K562 (cell line): Measurements from ENCODE around the gene MLLT1. TPM values are rescaled to one million over a fixed set of nuclear protein-coding genes. Genes with fewer than 3 reads are reported as not detected.

Experiments used
- ATAC-seq: fragments of 200-7000 bp; cut with Tn5 transposase; 3 replicates; pipeline ENCODE4 v1.9.1; 2020; ENCODE audit warnings: moderate library complexity
- BruUV-seq: library from RNA; stranded (reverse); fragments of 400-500 nt; replicated peaks from 2 replicates; lab custom pipeline; 2021; lab: Mats Ljungman, UMichigan
- CTCF ChIA-PET: fragments of 300-600 bp; formaldehyde crosslinking; extraction: SDS; loops from one replicate; lab custom pipeline; 2021; ENCODE audit warnings: low intra/inter-chr PET ratio; lab: Yijun Ruan, JAX
- POLR2A ChIA-PET: fragments of 300-600, 350-650 bp; sonication (Branson Sonifier 250); formaldehyde crosslinking; extraction: SDS; loops from one replicate; lab custom pipeline; 2021; ENCODE audit warnings: antibody characterized with exemption, inconsistent platforms; lab: Yijun Ruan, JAX
- DNase-seq, 4 experiments: peaks; one replicate each; pipeline versions ENCODE4 v3.0.0 to v3.0.0-alpha.2; 2011 to 2018; ENCODE audit warnings: low spot score in 3 of 4, mixed read lengths in 3 of 4; ENCODE audit errors: extremely low read depth in 1 of 4
- FAIRE-seq: peaks from 2 replicates; lab custom pipeline; 2011; peaks lifted over from hg19 to GRCh38; lab: Jason Lieb, UNC
- H2AFZ ChIP-seq: 2 replicates; pipeline ENCODE4 v1.6.0; 2011; ENCODE audit warnings: low read depth, low read length, control low read depth, inconsistent platforms
- H3K27ac ChIP-seq: fragments of 200-600 bp; 3 replicates; pipeline ENCODE4 v1.8.0; 2011; ENCODE audit warnings: low read depth, mild to moderate bottlenecking, control low read depth, inconsistent platforms, low read length, moderate library complexity, mixed read lengths; ENCODE audit errors: extremely low read depth
- H3K27me3 ChIP-seq, 2 experiments: fragments of 300-600 bp in 1 of 2; 2 replicates in 1 of 2; 3 replicates in 1 of 2; pipeline versions ENCODE4 v1.6.0 to v1.8.0; 2011; ENCODE audit warnings: inconsistent platforms in 2 of 2, low read length in 2 of 2, mild to moderate bottlenecking in 1 of 2, mixed read lengths in 1 of 2, moderate library complexity in 1 of 2; ENCODE audit not compliant: control insufficient read depth in 2 of 2, insufficient read depth in 2 of 2
- H3K36me3 ChIP-seq: fragments of 300-600 bp; 3 replicates; pipeline ENCODE4 v1.8.0; 2011; ENCODE audit warnings: mild to moderate bottlenecking, low read length, inconsistent platforms; ENCODE audit not compliant: control insufficient read depth, insufficient read depth
- H3K4me1 ChIP-seq, 2 experiments: fragments of 200-600 bp in 1 of 2; replicated peaks in 1 of 2; 2 replicates in 1 of 2; 3 replicates in 1 of 2; pipeline versions ENCODE4 v1.5.1 to v1.8.0; 2011; ENCODE audit warnings: inconsistent platforms in 2 of 2, low read length in 2 of 2, mild to moderate bottlenecking in 1 of 2, mixed read lengths in 1 of 2, moderate library complexity in 1 of 2; ENCODE audit not compliant: control insufficient read depth in 2 of 2, insufficient read depth in 2 of 2
- H3K4me2 ChIP-seq: 2 replicates; pipeline ENCODE4 v1.6.1; 2011; ENCODE audit warnings: low read length, control low read depth, inconsistent platforms, mixed read lengths; ENCODE audit not compliant: insufficient read depth
- H3K4me3 ChIP-seq: fragments of 200-600 bp; sonication (generic), shearing (Covaris generic); 2 replicates; pipeline ENCODE4 v1.5.1; 2016; ENCODE audit warnings: control low read depth, inconsistent platforms
- H3K79me2 ChIP-seq: fragments of 200-600 bp; 3 replicates; pipeline ENCODE4 v1.8.0; 2011; ENCODE audit warnings: low read length, inconsistent platforms; ENCODE audit not compliant: control insufficient read depth, insufficient read depth
- H3K9ac ChIP-seq, 2 experiments: 2 replicates each; pipeline versions ENCODE4 v1.6.0 to v1.6.1; 2011; ENCODE audit warnings: low read depth in 2 of 2, low read length in 2 of 2, control low read depth in 1 of 2, inconsistent platforms in 1 of 2, mild to moderate bottlenecking in 1 of 2, mixed read lengths in 1 of 2; ENCODE audit not compliant: insufficient read depth in 1 of 2
- H3K9me1 ChIP-seq: one replicate; pipeline ENCODE4 v1.6.0; 2011; ENCODE audit warnings: inconsistent platforms, mild to moderate bottlenecking, low read length, moderate library complexity; ENCODE audit not compliant: control insufficient read depth, insufficient read depth
- H3K9me3 ChIP-seq: replicated peaks from 2 replicates; pipeline ENCODE4 v1.5.1; 2011; ENCODE audit warnings: low read depth, low read length, inconsistent platforms; ENCODE audit not compliant: control insufficient read depth, insufficient read depth
- H4K20me1 ChIP-seq: replicated peaks from 2 replicates; pipeline ENCODE4 v1.6.1; 2011; ENCODE audit warnings: low read length, inconsistent platforms, mixed read lengths; ENCODE audit not compliant: control insufficient read depth, insufficient read depth
- HNRNPK ChIP-seq: fragments of 200-400 bp; formaldehyde crosslinking; IDR thresholded peaks from one replicate; pipeline ENCODE4 v1.6.1; 2018; ENCODE audit warnings: mild to moderate bottlenecking, low read depth, low read length; ENCODE audit not compliant: poor library complexity, severe bottlenecking
- RBM39 ChIP-seq: fragments of 200-400 bp; formaldehyde crosslinking; optimal IDR thresholded peaks from 2 replicates; pipeline ENCODE3; 2018; ENCODE audit warnings: low read depth, low read length
- TAF15 ChIP-seq: fragments of 200-400 bp; formaldehyde crosslinking; IDR thresholded peaks from 2 replicates; pipeline ENCODE4 v1.6.1; 2017; ENCODE audit warnings: mild to moderate bottlenecking, low read depth, low read length, moderate library complexity
- ZNF766 ChIP-seq: fragments of 200-800 bp; sonication (Bioruptor generic); conservative IDR thresholded peaks from 2 replicates; pipeline ENCODE4 v1.6.1; 2016; ENCODE audit warnings: missing genetic modification characterization, missing compliant biosample characterization
- WGBS: fragments of 100-300 bp; shearing (Covaris generic); methylation state at CpG from one replicate; pipeline ENCODE4 v1.1.6; 2016; ENCODE audit warnings: low coverage, mixed read lengths; ENCODE audit not compliant: insufficient coverage; ENCODE audit errors: missing lambda C conversion rate; 5-methylcytosine and 5-hydroxymethylcytosine counted together
- in situ Hi-C: fragments of 300-500 bp; cut with MboI; formaldehyde crosslinking; loops from 4 replicates; pipeline ENCODE4 v1.15.0; 2018; ENCODE audit warnings: inconsistent platforms, mixed read lengths
- intact Hi-C: fragments of 100-400 bp; cut with micrococcal nuclease; formaldehyde crosslinking; loops from 2 replicates; pipeline ENCODE4 v1.14.2; 2022
- polyA plus RNA-seq, 8 experiments: library from polyadenylated mRNA; depleted of rRNA in 4 of 8; stranded (reverse) in 5 of 8; unstranded in 3 of 8; fragments of >200 nt; fragmentation: Nextera tagmentation in 2 of 8; fragmentation: Illumina TruSeq in 1 of 8; extraction: Ambion mirVana in 2 of 8; extraction: Trizol in 1 of 8; gene quantifications; 2 replicates each; pipeline versions ENCODE4 v1.2.1 to v1.2.3, GENCODE V29; 2011 to 2014; ENCODE audit warnings: inconsistent platforms in 1 of 8, missing spikeins in 1 of 8
- total RNA-seq, 7 experiments: library from RNA; depleted of rRNA in 6 of 7; stranded (reverse); fragments of >200 nt in 6 of 7; fragmentation: Illumina TruSeq in 2 of 7; extraction: Trizol in 2 of 7; gene quantifications; 2 replicates each; pipeline versions ENCODE4 v1.2.1 to v1.2.3, GENCODE V29; 2011 to 2021; ENCODE audit warnings: low replicate concordance in 1 of 7
- TF ChIP-seq, protein P1 (sequence below): fragments of 250-450 bp; sonication (Bioruptor Pico); IDR thresholded peaks from 2 replicates; pipeline ENCODE4 v1.4.0; 2020
- TF ChIP-seq, protein P2 (sequence below): fragments of 150-350 bp; conservative IDR thresholded peaks from 2 replicates; pipeline ENCODE4 v1.6.1; 2014; ENCODE audit warnings: low read length

Gene MLLT1
- total and polyA plus RNA-seq, 9 of the 15 experiments (the other 6 are each of a cell fraction or from before 2014, with no cell fraction given), result 0.23 to 63.5 (median 15.4) TPM

DNA sequence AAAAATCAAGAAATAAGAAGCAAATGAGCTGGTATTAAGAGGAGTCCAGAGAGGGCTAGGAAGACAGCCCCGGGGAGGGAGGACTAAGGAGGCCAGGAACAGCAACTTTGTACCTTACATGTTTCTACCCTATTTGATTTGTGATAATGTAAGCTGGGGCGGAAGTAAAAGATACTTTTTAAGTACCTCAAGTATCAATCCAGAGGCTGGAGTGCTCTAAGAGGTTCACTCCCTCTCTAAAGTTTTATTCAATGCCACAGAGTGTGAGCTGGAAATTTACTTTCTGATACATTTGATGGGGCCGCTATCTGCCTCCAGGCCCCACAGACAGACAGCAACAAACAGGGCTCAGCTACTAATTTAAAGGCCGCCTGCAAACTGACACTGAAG lies 11.4 kb downstream of the MLLT1 start:
- Histone ChIP-seq H4K20me1 (peaks cover 21% of the 10 kb centered on the region; the same call in 1 of the 2 replicates), H3K4me1 (peaks cover 26 to 49% of the 10 kb centered on the region in 2 experiments)
- TF ChIP-seq ZNF766 (CRISPR knock-in tag) (no peak), TAF15 (no peak), RBM39 (no peak), HNRNPK (no peak)
- TF ChIP-seq, protein P1, sequence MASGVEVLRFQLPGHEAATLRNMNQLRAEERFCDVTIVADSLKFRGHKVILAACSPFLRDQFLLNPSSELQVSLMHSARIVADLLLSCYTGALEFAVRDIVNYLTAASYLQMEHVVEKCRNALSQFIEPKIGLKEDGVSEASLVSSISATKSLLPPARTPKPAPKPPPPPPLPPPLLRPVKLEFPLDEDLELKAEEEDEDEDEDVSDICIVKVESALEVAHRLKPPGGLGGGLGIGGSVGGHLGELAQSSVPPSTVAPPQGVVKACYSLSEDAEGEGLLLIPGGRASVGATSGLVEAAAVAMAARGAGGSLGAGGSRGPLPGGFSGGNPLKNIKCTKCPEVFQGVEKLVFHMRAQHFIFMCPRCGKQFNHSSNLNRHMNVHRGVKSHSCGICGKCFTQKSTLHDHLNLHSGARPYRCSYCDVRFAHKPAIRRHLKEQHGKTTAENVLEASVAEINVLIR (CRISPR knock-in tag), result no peak
- TF ChIP-seq, protein P2, sequence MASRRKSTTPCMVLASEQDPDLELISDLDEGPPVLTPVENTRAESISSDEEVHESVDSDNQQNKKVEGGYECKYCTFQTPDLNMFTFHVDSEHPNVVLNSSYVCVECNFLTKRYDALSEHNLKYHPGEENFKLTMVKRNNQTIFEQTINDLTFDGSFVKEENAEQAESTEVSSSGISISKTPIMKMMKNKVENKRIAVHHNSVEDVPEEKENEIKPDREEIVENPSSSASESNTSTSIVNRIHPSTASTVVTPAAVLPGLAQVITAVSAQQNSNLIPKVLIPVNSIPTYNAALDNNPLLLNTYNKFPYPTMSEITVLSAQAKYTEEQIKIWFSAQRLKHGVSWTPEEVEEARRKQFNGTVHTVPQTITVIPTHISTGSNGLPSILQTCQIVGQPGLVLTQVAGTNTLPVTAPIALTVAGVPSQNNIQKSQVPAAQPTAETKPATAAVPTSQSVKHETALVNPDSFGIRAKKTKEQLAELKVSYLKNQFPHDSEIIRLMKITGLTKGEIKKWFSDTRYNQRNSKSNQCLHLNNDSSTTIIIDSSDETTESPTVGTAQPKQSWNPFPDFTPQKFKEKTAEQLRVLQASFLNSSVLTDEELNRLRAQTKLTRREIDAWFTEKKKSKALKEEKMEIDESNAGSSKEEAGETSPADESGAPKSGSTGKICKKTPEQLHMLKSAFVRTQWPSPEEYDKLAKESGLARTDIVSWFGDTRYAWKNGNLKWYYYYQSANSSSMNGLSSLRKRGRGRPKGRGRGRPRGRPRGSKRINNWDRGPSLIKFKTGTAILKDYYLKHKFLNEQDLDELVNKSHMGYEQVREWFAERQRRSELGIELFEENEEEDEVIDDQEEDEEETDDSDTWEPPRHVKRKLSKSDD, result no peak
- TF ChIP-seq, all 486 proteins: peak for 0
- intact Hi-C loops (no loop called here), in situ Hi-C loops (no loop called here)
- ChIA-PET CTCF (no interaction called here), POLR2A (interaction anchor here (1.3 kb wide), 1 partner anchor 11 kb away, joined by 5 read pairs; no protein-coding TSS in a partner anchor)
- Histone ChIP-seq H3K79me2 (peaks cover 89% of the 10 kb centered on the region), H2AFZ (no peak overlapping the region), H3K4me3 (no peak overlapping the region), H3K27me3 (no peaks in the 10 kb centered on the region), H3K27ac (no peak overlapping the region), H3K9me3 (no peaks in the 10 kb centered on the region), H3K9ac (no peak overlapping the region), H3K36me3 (peaks cover 62% of the 10 kb centered on the region), H3K4me2 (no peak overlapping the region), H3K9me1 (peaks cover 5% of the 10 kb centered on the region)
- DNase-seq, result no peak
- 89% methylated on average over 4 of the region's 4 CpGs for WGBS
- BruUV-seq, result no TSS peak
- FAIRE-seq, result no peak
- ATAC-seq, result no peak
